Stomach smooth muscle (tissue), 2 donors: ENCODE data around the gene BRD1.
"Not testable (repeated sequence)": the region's sequence is repeated elsewhere in the genome, so short reads cannot be mapped to it uniquely, and the experiment has no call there.

Experiments used
- H3K27ac ChIP-seq: one replicate; pipeline ENCODE4 v1.7.0; 2013; ENCODE audit warnings: mild to moderate bottlenecking, low read length, inconsistent platforms
- H3K27me3 ChIP-seq, 2 donors: one replicate each; pipeline ENCODE4 v1.7.0; 2013; ENCODE audit warnings: low read length in 2 of 2; ENCODE audit not compliant: insufficient read depth in 2 of 2, control insufficient read depth in 1 of 2
- H3K36me3 ChIP-seq, 2 donors: one replicate each; pipeline ENCODE4 v1.7.0; 2013; ENCODE audit warnings: low read length in 2 of 2; ENCODE audit not compliant: control insufficient read depth in 2 of 2, insufficient read depth in 2 of 2
- H3K4me1 ChIP-seq: one replicate; pipeline ENCODE4 v1.7.0; 2013; ENCODE audit warnings: low read length; ENCODE audit not compliant: control insufficient read depth, insufficient read depth
- H3K4me3 ChIP-seq, 2 donors: one replicate each; pipeline ENCODE4 v1.7.0; 2013; ENCODE audit warnings: low read length in 2 of 2
- H3K9ac ChIP-seq, 2 donors: one replicate each; pipeline ENCODE4 v1.7.0; 2013; ENCODE audit warnings: low read length in 2 of 2, mild to moderate bottlenecking in 1 of 2
- H3K9me3 ChIP-seq, 2 donors: one replicate each; pipeline ENCODE4 v1.7.0; 2013; ENCODE audit warnings: low read length in 2 of 2; ENCODE audit not compliant: control insufficient read depth in 2 of 2
- donor health status: healthy.
- donor health status: Pancreatic carcinoma.

Gene BRD1

DNA sequence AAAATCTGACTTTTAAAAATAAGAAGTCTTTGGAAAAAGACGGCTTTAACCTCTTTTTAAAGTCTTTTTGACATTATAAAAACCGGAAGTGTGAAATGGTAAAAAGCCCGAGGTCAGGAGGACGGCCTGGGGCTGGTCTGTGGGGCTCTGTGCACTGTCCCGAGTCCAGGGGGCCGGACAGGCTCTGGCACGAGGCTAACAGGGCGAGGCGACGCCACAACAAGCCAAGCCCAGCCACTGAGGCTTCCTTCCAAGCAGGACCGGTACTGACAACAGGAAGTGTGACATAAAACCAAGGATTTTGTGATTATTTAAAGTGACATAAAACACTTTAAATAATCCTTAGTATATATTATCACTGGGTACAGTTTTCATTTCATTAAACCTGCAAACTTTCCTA is 39.2 kb downstream of the BRD1 start:
- Histone ChIP-seq H3K4me1 (peaks cover 66% of the 10 kb centered on the region), H3K4me3 (no peak overlapping the region), H3K27ac (peak overlapping the region; percentile 41), H3K36me3 (peaks cover 11 to 35% of the 10 kb centered on the region in 2 donors), H3K9me3 (no peaks in the 10 kb centered on the region), H3K9ac (no peak overlapping the region), H3K27me3 (no peaks in the 10 kb centered on the region)

DNA sequence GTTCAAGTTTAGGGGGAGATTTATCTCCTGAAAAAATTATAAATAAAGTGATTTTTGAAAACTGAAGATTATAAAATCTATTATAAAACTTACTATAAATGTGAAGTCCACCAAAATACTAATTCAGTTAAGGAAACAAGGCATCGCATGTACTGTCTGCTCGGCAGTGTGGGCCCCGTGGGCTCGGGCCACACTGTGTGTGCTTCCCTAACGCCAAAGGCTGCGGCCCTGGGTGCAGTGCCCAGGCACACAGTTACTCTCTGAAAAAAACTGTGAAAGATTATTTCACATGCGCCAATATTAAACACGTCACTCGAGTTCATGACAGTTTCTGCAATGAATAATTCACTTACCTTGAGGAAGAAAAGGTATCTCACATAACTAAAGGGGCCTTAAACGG is 39.8 kb downstream of the BRD1 start:
- Histone ChIP-seq H3K36me3 (peaks cover 11 to 32% of the 10 kb centered on the region in 2 donors), H3K9ac (no peak overlapping the region), H3K4me1 (peaks cover 60% of the 10 kb centered on the region), H3K4me3 (no peak overlapping the region), H3K27me3 (no peaks in the 10 kb centered on the region), H3K27ac (no peak overlapping the region), H3K9me3 (no peaks in the 10 kb centered on the region)

DNA sequence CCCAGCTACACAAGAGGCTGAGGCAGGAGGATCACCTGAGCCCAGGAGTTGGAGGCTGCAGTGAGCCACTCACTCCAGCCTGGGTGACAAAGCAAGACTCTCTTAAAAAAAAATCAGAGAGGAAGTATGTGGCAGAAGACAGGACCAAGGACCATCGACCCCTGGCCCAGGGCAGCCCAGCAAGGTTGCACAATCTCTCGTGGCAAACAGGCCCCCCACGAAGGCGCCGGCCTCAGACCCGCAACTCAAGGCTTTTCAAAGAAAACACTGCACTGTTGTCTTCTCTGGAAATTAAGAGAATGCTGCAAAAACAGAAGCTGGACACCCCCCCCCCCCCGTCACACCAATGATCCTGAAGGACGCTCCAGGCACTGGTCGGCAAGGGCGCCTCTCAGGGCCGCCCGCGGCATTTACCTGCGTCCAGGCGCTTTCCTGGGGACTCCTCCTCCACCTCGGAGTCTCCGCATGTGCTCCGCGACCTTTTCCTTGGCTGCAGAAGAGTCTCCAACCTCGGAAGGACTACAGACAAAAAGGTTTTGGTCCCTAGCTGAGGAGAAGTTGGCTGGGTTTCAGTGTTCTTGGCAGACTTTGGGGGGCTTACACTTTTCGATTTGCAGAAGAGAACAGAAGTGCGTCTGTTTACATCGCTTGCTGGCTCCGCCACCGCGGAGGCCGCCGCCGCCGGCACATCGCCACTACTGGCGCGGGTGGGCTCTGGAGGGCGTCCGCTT is 40.5 kb downstream of the BRD1 start:
- Histone ChIP-seq H3K27me3 (no peaks in the 10 kb centered on the region), H3K4me1 (peaks cover 53% of the 10 kb centered on the region), H3K4me3 (no peak overlapping the region), H3K9ac (no peak overlapping the region), H3K27ac (no peak overlapping the region), H3K9me3 (no peaks in the 10 kb centered on the region), H3K36me3 (peaks cover 11 to 30% of the 10 kb centered on the region in 2 donors)

DNA sequence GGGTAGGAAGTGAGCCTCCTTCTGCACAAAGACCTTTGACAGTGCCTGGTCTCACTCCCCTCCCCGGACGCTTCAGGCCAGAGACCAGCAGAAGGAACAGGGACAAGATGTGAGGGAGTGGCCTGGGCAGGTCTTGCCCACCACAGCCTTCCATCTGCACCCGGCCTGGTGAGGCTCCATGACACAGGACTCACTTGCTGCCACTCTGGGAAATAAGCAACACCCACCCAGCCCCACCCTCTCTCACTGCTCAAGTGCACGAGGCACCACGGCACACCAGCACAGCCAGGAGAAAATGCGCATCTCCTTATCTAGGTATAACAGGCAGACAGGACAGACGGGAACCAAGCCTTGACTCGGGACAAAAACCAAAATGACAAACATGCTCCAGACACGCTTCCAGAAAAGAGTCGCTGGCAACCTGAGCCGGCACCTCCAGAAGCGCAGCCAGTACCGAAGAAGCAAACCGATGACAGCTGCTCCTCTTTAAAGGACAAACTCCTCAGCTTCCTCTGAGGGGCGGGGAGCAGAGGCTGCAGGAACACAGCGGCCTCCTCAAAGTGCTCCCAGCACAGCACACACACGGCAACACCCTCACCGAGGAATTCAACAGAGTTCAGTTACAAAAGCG is 41.7 kb downstream of the BRD1 start:
- Histone ChIP-seq H3K27me3 (no peaks in the 10 kb centered on the region), H3K4me1 (peaks cover 48% of the 10 kb centered on the region), H3K27ac (no peak overlapping the region), H3K9me3 (no peaks in the 10 kb centered on the region), H3K36me3 (peaks cover 11 to 28% of the 10 kb centered on the region in 2 donors), H3K4me3 (no peak overlapping the region), H3K9ac (no peak overlapping the region)

DNA sequence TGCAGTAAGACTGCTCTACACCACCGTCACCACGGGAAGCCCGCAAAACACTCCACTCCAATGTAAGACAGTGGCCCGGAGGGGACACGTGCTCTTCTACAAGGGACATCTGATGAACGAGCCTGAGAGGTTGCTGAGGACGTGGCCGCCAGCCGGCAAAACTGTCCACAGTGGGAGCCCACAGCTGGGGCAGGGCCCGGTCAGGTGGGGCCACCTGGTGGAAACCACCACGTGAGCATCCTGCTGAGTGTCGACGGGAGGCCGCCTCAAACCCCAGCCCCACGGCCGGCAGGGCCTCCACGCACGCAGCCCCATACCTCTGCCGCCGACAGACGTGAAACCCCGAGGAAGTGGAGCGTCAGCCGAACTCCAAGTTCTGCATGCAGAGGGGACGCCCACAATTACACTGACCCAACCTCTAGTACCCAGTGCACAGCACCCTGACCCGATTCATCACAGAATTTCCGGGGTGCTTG is 42.6 kb downstream of the BRD1 start:
- Histone ChIP-seq H3K4me3 (no peak overlapping the region), H3K9ac (no peak overlapping the region), H3K27me3 (no peaks in the 10 kb centered on the region), H3K36me3 (peaks cover 11 to 23% of the 10 kb centered on the region in 2 donors), H3K9me3 (no peaks in the 10 kb centered on the region), H3K4me1 (peaks cover 46% of the 10 kb centered on the region), H3K27ac (no peak overlapping the region)

DNA sequence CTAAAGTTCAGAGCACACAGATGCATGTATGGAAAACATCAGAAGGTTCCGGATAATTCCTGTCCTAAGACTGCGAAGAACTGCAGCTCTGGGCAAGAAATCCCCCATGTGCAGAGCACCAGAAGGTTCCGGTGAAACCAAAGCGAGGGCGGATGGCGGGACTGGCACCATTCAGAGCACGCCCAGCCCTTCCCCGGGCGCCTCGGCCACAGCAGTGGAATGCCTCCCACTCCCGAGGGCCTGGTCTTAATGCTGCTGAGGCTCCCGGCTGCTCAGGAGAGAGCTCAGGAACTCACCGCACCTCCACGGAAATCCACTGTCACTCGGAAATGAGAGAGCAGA is 43.1 kb downstream of the BRD1 start:
- peaks cover 11 to 21% of the 10 kb centered on the region in 2 donors for H3K36me3 ChIP-seq
- no peak overlapping the region for H3K9ac ChIP-seq
- no peak overlapping the region for H3K4me3 ChIP-seq

DNA sequence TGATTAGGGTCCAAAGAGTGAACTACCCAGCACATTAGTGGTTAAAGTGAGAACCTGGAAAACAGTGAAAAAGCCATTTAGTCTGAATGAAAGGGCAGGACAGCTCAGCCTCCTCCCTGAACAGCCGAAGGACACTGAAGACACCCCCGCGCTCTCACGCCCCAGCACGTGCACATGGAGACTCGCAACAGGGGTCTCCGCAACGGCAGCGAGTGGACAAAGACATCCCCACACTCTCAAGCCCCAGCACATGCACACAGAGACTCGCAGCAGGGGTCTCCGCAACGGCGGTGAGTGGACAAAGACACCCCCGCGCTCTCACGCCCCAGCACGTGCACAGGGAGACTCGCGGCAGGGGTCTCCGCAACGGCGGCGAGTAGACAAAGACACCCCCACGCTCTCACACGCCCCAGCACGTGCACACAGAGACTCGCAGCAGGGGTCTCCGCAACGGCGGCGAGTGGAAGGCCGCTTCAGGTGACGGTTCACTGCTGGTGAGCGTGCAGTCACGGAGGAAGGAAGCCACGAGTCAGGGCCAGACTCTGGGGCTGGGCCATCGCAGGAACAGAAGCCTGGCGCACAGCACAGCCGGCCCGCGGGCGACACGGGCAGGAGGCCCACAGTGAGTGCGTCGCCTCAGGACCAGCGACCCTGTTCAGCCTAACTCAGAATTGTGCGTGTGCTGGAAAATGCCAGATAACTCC is 43.6 kb downstream of the BRD1 start:
- peaks cover 11 to 21% of the 10 kb centered on the region in 2 donors for H3K36me3 ChIP-seq
- no peak overlapping the region for H3K9ac ChIP-seq
- no peaks in the 10 kb centered on the region for H3K9me3 ChIP-seq
- peaks cover 45% of the 10 kb centered on the region for H3K4me1 ChIP-seq
- no peaks in the 10 kb centered on the region for H3K27me3 ChIP-seq
- no peak overlapping the region for H3K4me3 ChIP-seq
- no peak overlapping the region for H3K27ac ChIP-seq

More for the DNA sequence above, 43.1 kb downstream of the BRD1 start:
- Histone ChIP-seq H3K4me1 (peaks cover 46% of the 10 kb centered on the region), H3K27me3 (no peaks in the 10 kb centered on the region), H3K9me3 (no peaks in the 10 kb centered on the region), H3K27ac (no peak overlapping the region)

DNA sequence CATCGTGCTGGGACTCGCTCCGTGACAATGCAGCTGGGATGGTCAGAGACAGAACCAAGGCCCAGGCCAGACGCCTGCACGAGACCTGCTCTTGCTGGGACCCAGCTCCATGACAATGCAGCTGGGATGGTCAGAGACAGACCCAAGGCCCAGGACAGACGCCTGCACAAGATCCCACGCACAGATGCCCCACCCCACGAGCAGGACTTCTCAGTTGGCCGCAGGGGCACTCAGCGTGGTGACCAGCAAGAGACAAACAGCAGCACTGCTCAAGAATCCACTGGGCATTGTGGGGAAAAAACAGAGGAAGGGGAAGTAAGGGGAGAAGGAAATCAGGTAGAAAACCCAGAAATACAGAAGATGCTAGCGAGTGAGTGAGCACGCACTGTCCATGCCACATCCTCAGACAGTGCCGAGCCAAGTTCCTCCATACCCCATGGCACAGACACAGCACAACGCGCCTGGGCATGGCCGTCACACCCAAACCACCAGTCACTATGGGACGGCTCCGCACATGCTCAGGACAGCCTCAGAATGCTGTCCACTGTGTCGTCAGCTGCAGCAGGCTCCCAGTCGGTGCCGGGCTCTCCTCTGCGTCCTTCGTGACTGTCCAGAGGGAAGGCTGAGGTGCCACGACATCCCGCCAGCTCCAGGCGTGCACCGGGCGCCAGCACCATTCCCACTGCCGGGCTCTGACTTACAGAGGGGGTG is 44.5 kb downstream of the BRD1 start:
- H3K9me3 ChIP-seq, result no peaks in the 10 kb centered on the region
- H3K4me3 ChIP-seq, result no peak overlapping the region
- H3K36me3 ChIP-seq, result peaks cover 11 to 23% of the 10 kb centered on the region in 2 donors
- H3K27me3 ChIP-seq, result no peaks in the 10 kb centered on the region
- no peak overlapping the region for H3K27ac ChIP-seq
- H3K9ac ChIP-seq, result no peak overlapping the region
- peaks cover 38% of the 10 kb centered on the region for H3K4me1 ChIP-seq

DNA sequence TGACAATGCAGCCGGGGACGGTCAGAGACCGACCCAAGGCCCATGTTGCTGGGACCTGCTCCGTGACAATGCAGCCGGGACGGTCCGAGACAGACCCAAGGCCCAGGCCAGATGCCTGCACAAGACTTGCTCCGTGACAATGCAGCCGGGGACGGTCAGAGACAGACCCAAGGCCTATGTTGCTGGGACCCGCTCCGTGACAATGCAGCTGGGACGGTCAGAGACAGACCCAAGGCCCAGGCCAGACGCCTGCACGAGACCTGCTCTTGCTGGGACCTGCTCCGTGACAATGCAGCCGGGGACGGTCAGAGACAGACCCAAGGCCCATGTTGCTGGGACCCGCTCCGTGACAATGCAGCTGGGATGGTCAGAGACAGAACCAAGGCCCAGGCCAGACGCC is 45.8 kb downstream of the BRD1 start:
- H3K27ac ChIP-seq, H3K9me3 ChIP-seq, H3K9ac ChIP-seq, H3K4me3 ChIP-seq, H3K27me3 ChIP-seq: not testable (repeated sequence)
- Histone ChIP-seq H3K4me1 (peaks cover 35% of the 10 kb centered on the region), H3K36me3 (peaks cover 17 to 27% of the 10 kb centered on the region in 2 donors)

DNA sequence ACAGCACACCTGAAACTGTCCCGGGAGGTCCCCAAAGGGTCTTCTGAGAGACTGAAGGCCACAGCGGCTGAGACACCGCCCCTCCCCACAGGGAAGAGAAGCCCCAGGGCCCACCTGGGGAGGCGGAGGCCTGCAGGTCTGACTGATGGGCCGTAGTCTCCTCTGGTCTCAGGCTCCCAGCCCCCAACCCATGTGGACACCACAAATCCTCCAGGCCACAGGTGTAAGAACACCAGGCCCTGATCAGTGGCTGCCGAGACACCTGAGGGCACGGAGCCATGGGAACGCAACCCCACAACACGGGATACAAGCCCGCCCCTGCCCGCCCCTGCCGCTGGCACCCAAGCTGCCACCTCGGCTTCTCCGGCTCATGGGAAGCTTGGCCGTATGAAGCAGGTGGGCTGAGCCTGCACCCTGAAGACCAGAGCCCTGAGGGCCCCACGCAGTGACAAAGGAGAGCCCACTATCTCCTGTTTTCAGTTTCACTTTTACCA is 46.3 kb downstream of the BRD1 start:
- Histone ChIP-seq H3K36me3 (peaks cover 20 to 27% of the 10 kb centered on the region in 2 donors), H3K4me3 (no peak overlapping the region), H3K9me3 (no peaks in the 10 kb centered on the region), H3K4me1 (peaks cover 30% of the 10 kb centered on the region), H3K9ac (no peak overlapping the region), H3K27ac (no peak overlapping the region), H3K27me3 (no peaks in the 10 kb centered on the region)
